ES-I3 (cell line): ENCODE measurements around the gene CHSY1.

Experiments
- H3K36me3 ChIP-seq: 2 replicates; pipeline ENCODE4 v1.6.1; 2013; ENCODE audit warnings: mild to moderate bottlenecking, low read length, control low read depth, moderate library complexity; ENCODE audit not compliant: insufficient read depth
- H3K4me1 ChIP-seq: 2 replicates; pipeline ENCODE4 v1.6.1; 2013; ENCODE audit warnings: mild to moderate bottlenecking, control low read depth, low read length; ENCODE audit not compliant: insufficient read depth
- H3K9ac ChIP-seq: 2 replicates; pipeline ENCODE4 v1.6.1; 2013; ENCODE audit warnings: low read depth, mild to moderate bottlenecking, low read length, moderate library complexity
- H3K9me3 ChIP-seq: 2 replicates; pipeline ENCODE4 v1.6.1; 2013; ENCODE audit warnings: mild to moderate bottlenecking, low read length, moderate library complexity; ENCODE audit not compliant: control insufficient read depth, insufficient read depth

Gene CHSY1

DNA sequence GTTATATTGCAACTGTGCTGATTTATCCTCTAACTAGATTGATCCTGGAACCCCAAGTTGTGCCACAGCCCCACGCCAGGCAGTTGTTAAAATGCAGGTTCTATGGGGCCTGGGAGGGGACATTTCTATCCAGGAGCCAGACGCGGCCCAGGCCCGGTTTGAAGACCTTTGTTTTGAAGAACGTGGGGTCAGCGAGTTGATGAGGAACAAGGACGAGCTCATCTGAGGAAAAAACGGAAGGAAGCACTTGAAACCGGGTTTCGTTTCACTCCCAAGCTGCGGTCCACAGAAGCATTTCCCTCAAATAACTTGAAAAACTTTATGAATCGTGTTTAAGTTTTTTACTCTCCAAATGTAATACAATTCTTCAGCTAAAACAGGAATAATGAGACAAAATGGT lies 76.4 kb downstream of the CHSY1 start:
- no peak overlapping the region for H3K9ac ChIP-seq
- peaks cover 34% of the 10 kb centered on the region for H3K36me3 ChIP-seq
- no peaks in the 10 kb centered on the region for H3K4me1 ChIP-seq
- H3K9me3 ChIP-seq = no peaks in the 10 kb centered on the region

DNA sequence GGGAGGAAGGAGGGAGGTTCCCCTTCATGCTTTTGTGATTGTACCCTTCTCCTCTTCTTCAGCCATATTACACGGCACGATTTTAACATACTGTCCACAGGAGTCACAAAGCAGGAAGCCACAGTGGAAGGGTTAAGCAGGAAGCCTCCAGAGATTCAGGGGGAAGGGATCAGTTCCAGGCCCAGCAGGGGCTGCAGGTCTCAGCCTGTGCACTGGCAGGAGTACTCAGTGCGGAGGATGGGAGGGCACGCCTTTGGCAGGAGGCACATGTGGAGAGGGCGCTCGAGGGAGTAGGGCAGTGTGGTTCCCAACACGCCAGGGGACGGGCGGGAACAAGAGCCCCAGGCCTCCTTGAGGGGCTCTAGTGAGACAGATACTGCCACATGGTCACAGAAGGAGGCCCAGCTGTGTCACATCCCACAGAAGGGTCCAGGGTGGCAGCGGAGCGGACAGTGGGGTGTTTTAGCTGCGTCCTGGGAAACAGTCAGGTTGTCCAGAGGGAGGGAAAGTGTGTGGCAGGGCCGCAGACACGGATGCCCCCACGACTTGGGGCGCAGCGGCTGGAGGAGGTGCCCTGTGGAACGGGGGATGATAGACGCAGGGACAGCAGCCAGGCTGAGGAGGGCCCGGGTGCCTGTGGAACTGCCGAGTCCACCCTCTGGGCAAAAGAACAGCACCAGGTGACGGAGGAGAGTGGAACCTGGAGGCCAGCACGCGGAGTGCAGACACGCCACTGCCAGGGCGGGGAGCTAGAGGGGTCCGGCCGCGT lies 77.5 kb downstream of the CHSY1 start:
- Histone ChIP-seq H3K4me1 (no peaks in the 10 kb centered on the region), H3K9me3 (no peaks in the 10 kb centered on the region), H3K36me3 (peaks cover 34% of the 10 kb centered on the region)

DNA sequence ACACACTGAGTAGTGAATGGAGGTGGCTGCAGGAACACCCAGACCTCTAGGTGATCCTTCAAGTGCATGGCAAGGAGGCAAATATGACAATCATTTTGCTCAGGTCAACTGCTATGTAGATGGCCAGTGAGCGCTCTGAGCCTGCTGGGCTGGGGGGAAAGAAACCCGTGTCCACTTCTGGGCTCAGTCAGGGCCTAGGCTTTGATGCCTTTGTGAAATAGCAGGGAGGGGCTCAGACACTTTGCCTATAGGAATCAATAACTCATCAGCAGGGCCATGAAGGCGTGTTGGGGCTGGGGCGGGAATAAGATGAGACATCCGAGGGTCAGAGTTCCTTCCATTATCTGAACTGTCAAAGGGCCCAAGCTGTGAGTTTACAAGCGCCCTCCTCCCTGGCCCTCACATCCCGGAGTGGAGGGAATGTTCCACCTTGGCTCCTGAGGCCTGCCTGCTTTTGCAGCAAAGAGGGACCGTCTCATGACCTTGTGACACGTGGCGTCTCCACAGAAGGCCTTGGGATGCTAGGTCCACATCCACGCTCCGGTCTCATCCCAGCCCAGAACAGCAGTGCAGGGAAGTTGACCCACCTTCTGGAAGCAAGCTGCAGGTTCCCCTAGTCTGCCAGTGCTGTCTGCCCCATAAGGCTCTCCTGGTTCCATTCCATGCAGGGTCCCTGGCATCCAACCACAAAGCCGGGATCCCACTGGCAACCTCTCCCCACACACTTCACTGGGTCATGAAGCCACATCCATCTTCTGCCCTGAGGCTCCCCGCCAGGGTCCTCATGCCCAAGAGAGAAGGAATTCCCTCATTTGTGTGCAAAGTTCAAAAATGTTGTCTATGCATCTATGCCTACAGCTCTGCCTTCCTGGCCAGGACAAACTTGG lies 78.4 kb downstream of the CHSY1 start:
- Histone ChIP-seq H3K9me3 (no peaks in the 10 kb centered on the region), H3K4me1 (no peaks in the 10 kb centered on the region), H3K9ac (no peak overlapping the region), H3K36me3 (peaks cover 33% of the 10 kb centered on the region)

More for the DNA sequence above, 77.5 kb downstream of the CHSY1 start:
- H3K9ac ChIP-seq = no peak overlapping the region

DNA sequence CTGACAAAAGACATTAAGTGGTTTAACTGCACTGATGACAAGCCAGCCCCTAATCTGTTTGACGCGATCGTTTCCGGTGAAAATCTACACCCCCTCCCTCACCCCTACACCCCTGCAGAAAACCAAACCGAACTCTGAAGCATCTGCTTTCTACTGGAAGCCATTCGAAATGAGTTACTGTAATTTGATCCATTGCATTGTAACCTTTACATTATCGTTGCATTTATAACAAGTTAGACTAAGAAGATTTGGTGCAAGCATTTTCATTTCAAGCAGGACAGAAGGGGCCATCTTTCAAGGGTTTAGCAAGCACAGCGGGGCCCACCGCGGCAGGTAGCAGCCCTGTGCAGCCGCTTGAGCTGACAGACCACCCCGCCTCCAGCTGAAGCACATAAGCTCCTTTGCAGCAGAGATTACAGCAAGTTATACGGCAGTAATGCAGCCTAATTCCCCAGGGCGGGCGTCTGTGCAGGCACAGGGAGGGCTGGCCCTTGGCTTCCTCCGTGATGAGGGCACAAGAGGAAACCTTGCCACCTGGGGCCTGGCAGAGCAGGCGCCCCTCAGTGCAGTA lies 79.3 kb downstream of the CHSY1 start:
- Histone ChIP-seq H3K4me1 (no peaks in the 10 kb centered on the region), H3K36me3 (peaks cover 24% of the 10 kb centered on the region), H3K9ac (no peak overlapping the region), H3K9me3 (no peaks in the 10 kb centered on the region)

DNA sequence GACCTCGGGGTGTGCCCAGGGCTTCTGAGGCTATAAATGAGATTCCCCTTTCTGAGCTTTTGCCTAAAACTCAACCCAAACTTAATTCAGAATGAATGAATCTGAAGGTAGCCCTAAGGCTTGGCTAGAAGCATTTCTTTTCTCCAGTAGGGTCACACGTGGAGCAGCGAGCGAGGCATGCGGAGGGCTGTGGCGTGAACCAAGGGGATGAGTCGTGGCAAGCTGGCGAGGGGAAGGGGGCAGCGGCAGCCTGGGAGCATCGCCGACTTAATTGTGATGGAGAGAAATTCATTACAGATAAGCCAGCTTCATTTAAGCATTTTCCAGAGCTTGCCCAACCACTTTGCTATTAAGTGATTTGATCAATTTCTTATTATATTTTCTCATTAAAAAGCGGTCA lies 79.9 kb downstream of the CHSY1 start:
- Histone ChIP-seq H3K9me3 (0 out of 2 replicates have a peak, but pooled peaks cover under 1% of the 10 kb centered on the region), H3K36me3 (peaks cover 18% of the 10 kb centered on the region; the same call in 1 of the 2 replicates), H3K9ac (no peak overlapping the region), H3K4me1 (no peaks in the 10 kb centered on the region)

DNA sequence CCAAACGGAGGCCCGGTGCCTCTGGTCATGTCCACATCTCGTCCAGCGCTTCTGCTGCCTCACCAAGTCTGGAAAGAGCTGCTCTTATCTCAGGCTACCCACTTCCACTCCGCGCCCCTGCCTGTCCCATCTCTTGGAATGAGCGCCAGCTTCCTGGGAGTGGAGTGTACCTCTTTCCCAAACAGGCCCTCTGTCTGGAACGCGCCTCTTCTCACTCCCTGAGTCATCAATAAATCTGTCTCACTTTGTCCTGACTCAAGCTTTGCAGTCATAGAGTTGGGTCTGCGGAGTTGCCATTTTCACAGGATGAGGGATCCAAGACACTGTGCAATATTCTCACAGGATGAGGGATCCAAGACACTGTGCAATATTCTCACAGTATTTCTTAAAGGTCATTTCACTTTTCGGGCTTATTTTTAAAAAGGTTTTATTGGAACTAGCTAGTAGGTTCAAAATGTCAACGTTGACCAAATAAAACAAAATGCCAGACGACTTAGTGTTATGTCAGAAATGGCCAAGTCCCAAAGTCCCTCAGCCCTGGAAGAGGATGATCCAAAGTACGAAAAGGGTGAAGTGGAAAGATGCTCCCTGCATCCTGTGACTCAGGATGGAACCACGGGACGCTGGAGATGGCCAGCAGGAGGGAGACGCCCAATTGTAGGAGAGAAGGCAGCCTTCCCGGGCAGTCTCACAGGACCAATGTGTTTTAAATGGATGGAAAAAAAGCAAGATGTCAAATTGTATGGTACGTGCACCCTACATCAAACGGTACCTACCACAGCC lies 81.1 kb downstream of the CHSY1 start:
- no peaks in the 10 kb centered on the region for H3K4me1 ChIP-seq

DNA sequence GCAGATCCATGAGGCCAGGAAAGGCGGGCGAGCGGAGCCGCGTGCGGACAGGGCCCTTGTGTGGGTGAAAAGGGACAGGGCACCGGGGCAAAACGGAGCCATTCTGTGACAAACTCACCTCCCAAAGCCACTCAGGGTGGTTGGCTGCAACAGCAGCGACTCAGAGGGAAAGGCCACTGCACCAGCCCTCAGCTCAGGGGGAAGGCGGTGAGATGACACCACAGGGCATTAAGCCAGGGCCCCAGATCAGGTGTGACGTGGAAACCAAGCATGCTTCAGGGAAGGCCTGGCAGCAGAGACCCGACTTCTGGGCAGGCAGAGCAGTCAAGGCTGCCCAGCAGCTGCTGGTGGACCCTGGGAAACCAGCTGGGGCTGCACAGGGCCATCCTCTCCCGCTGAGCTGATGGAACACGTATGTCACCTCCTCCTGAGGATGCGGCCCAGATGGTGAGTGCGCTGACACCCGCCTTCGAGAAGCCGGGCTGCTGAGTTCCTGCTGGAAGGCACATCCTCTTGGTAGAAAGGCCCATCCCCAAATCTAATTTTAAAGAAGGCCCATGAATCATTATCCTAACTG lies 82.3 kb downstream of the CHSY1 start:
- H3K9me3 ChIP-seq = peaks cover 11% of the 10 kb centered on the region; the same call in 1 of the 2 replicates
- no peak overlapping the region for H3K9ac ChIP-seq
- H3K36me3 ChIP-seq = peaks cover 3% of the 10 kb centered on the region; the same call in 1 of the 2 replicates
- no peaks in the 10 kb centered on the region for H3K4me1 ChIP-seq

More for the DNA sequence above, 81.1 kb downstream of the CHSY1 start:
- Histone ChIP-seq H3K9me3 (peaks cover 11% of the 10 kb centered on the region; the same call in 1 of the 2 replicates), H3K36me3 (peaks cover 10% of the 10 kb centered on the region; the same call in 1 of the 2 replicates), H3K9ac (no peak overlapping the region)

DNA sequence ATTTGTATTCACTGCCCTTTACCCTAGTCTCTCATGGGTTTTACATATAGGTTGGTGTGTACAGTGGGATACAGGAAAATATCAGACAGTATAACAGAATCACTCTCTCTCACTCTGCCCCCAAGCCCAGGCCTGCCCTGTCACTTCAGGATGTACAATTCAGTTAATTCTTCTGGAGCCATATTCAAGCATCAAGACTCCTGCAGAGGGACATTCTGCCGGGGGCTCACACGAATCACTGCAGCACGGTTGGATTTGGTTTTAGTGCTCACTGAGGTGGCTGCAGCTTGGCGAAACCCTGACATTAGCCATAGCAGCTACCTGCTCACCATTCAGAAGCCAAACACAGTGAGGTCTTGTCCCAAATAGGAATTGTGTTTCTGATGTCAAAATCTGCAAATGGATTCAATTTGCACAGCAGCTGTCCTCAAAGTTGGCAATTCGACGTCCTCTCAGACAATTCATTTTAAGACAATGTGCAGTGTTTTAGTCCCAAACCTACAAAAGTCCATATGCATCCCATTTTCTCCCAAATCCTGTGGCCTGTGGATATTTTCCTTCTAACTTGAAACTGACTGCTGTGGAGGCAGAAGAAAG lies 82.9 kb downstream of the CHSY1 start:
- H3K9ac ChIP-seq = no peak overlapping the region
- H3K9me3 ChIP-seq = peaks cover 11% of the 10 kb centered on the region; the same call in 1 of the 2 replicates
- H3K4me1 ChIP-seq = no peaks in the 10 kb centered on the region
- peaks cover 1% of the 10 kb centered on the region; the same call in 1 of the 2 replicates for H3K36me3 ChIP-seq

DNA sequence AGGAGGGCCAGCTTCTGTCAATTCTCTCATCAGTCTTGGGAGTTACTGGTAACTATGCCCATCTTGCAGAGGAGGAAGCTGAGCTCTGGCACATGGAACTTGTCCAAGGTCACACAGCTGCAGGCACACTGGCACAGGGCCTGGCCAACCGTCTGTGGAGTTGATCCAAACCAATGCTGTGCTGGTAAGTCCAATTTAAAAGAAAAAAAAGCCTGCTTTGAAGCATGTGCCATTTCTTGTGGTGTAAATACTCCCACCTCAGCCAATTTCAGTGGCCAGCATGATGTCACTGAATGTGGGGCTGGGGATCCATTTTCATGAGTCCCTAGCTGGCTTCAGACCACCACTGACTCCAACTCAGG lies 83.4 kb downstream of the CHSY1 start:
- peaks cover 11% of the 10 kb centered on the region; the same call in 1 of the 2 replicates for H3K9me3 ChIP-seq
- no peak overlapping the region for H3K9ac ChIP-seq
- H3K36me3 ChIP-seq = no peaks in the 10 kb centered on the region
- no peaks in the 10 kb centered on the region for H3K4me1 ChIP-seq

DNA sequence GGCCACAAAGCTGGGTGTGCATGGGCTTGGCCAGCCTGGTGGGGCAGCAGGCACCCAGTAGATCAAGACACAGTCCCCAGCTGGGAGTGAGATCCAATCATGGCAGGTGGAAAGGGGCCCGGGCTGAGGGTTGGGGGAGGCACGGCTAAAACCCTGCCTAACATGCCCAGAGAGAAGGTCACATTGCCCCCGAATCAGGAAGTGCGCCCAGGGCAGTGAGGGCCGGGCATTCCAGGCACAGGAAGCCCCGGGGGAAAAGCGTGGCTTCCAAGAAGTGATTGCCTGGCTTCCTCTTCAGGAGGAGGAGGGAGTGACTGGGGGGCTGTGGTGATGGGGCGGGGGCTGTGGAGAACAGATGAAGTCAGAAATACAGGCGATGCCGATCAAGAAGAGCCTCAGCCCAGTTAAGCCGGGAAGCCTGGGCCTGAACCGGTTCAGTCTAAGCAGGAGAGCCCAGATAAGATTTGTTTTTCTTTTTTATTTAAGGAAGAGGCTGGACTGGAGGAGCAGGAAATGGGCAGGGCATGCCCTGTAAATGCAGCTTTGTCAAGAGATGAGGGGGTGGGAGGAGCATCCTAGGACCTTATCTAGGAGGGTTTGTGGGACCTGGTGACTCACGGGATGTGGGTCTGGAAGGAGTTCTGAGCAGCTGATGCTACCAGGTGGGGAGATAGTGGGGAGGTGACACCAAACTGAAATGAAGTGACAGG lies 83.9 kb downstream of the CHSY1 start:
- no peak overlapping the region for H3K9ac ChIP-seq
- H3K4me1 ChIP-seq = no peaks in the 10 kb centered on the region

DNA sequence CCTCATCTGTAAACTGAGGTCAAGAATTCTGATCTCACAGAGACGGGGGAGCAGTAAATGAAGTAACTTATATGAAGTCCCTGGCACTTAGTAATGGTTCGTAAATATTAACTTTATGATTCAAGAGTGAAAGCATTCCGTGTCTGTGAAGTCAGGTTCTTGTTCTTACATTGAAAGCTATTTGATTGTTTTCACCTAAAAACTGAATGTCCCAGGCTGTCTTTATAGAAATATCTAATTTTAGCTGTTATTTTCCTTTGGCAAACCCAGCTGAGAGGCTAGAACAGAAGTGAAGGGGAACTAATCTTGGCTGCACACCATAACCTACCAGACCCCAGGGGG lies 84.5 kb downstream of the CHSY1 start:
- no peak overlapping the region for H3K9ac ChIP-seq
- peaks cover 11% of the 10 kb centered on the region; the same call in 1 of the 2 replicates for H3K9me3 ChIP-seq
- no peaks in the 10 kb centered on the region for H3K36me3 ChIP-seq
- H3K4me1 ChIP-seq = no peaks in the 10 kb centered on the region

More for the DNA sequence above, 83.9 kb downstream of the CHSY1 start:
- H3K36me3 ChIP-seq = no peaks in the 10 kb centered on the region
- peaks cover 11% of the 10 kb centered on the region; the same call in 1 of the 2 replicates for H3K9me3 ChIP-seq

DNA sequence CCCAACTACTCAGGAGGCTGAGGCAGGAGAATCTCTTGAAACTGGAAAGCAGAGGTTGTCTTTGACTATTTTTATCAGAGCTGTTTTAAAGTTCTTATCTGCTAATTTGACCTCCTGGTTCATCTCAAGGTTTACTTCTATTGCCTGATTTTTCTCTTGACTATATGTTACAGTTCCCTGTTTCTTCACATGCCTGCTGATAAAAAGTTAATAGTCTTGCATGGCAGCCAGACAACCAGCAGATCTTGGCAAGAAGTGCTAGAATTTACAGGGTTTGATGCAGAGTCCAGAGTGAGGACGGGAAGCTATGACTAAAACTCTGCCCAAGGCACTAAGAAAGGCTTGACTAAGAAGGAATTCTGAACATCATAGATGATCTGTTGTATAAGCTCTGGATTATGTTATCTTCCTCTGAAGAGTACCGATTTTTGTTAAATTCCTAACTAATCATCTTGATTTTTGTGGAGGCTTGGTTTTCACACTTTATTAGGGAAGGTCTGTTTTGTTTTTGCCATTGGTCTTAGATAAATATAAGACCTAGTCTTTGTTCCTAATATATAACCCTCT lies 85.9 kb downstream of the CHSY1 start:
- no peak overlapping the region for H3K9ac ChIP-seq
- no peaks in the 10 kb centered on the region for H3K36me3 ChIP-seq
- peaks cover 11% of the 10 kb centered on the region; the same call in 1 of the 2 replicates for H3K9me3 ChIP-seq
- no peaks in the 10 kb centered on the region for H3K4me1 ChIP-seq
